Panc1 (cell line): Measurements from ENCODE around the gene FDXACB1. TPM values are rescaled to one million over a fixed set of nuclear protein-coding genes. Genes with fewer than 3 reads are reported as not detected.

Experiments
- ATAC-seq: fragments of 200-7000 bp; cut with Tn5 transposase; 2 replicates; pipeline ENCODE4 v1.9.1; 2020; ENCODE audit warnings: mild to moderate bottlenecking, moderate library complexity
- BruUV-seq: library from RNA; stranded (reverse); fragments of 400-500 nt; replicated peaks from 2 replicates; lab custom pipeline; 2021; lab: Mats Ljungman, UMichigan
- CTCF ChIA-PET: fragments of 300-600 bp; sonication (Branson Sonifier 250); formaldehyde crosslinking; loops from one replicate; lab custom pipeline; 2022; ENCODE audit warnings: antibody characterized with exemption; lab: Charles Lee
- POLR2A ChIA-PET: fragments of 300-600 bp; sonication (Branson Sonifier 250); formaldehyde crosslinking; loops from one replicate; lab custom pipeline; 2022; ENCODE audit warnings: antibody characterized with exemption; lab: Charles Lee
- DNase-seq: peaks from one replicate; pipeline ENCODE4 v3.0.0-alpha.2; 2010; ENCODE audit warnings: low read depth, low spot score
- H3K27ac ChIP-seq: 2 replicates; pipeline ENCODE4 v1.5.1; 2011; ENCODE audit warnings: mild to moderate bottlenecking, low read length, inconsistent platforms
- H3K27me3 ChIP-seq: fragments of 200-500 bp; sonication (Bioruptor generic); 2 replicates; pipeline ENCODE4 v1.6.0; 2014; ENCODE audit warnings: low read length, inconsistent platforms; ENCODE audit not compliant: control insufficient read depth, insufficient read depth
- H3K36me3 ChIP-seq: fragments of 200-500 bp; sonication (Bioruptor generic); 2 replicates; pipeline ENCODE4 v1.5.1; 2014; ENCODE audit warnings: inconsistent platforms, mild to moderate bottlenecking, low read length, moderate library complexity; ENCODE audit not compliant: control insufficient read depth, insufficient read depth
- H3K4me1 ChIP-seq: 2 replicates; pipeline ENCODE4 v1.5.1; 2011; ENCODE audit warnings: inconsistent platforms, mild to moderate bottlenecking, low read length, moderate library complexity; ENCODE audit not compliant: control insufficient read depth, insufficient read depth
- H3K4me3 ChIP-seq, 2 experiments: 2 replicates each; pipeline ENCODE4 v1.5.1; 2011 to 2012; ENCODE audit warnings: low read depth in 2 of 2, low read length in 2 of 2, mild to moderate bottlenecking in 2 of 2, inconsistent platforms in 1 of 2, moderate library complexity in 1 of 2
- H3K9me3 ChIP-seq: fragments of 200-500 bp; sonication (Bioruptor generic); 2 replicates; pipeline ENCODE4 v1.5.1; 2014; ENCODE audit warnings: low read depth, mild to moderate bottlenecking, inconsistent platforms, low read length, moderate library complexity; ENCODE audit not compliant: control insufficient read depth, insufficient read depth
- POLR2AphosphoS5 ChIP-seq: IDR thresholded peaks from 2 replicates; pipeline ENCODE4 v1.6.1; 2012; ENCODE audit warnings: mild to moderate bottlenecking, low read depth, low read length, moderate library complexity
- SIN3A ChIP-seq: IDR thresholded peaks from 2 replicates; pipeline ENCODE4 v1.6.1; 2012; ENCODE audit warnings: low read depth, mild to moderate bottlenecking, low read length, moderate library complexity, borderline replicate concordance; ENCODE audit not compliant: insufficient read depth
- TCF7L2 ChIP-seq: IDR thresholded peaks from 2 replicates; pipeline ENCODE4 v1.6.1; 2011; ENCODE audit warnings: mild to moderate bottlenecking, low read depth, low read length, inconsistent platforms
- in situ Hi-C: cut with HindIII; loops from 2 replicates; pipeline ENCODE4 v1.10.0; 2016; ENCODE audit warnings: low sequenced_read_pairs, low pct_unique_long_range_greater_than_20kb
- intact Hi-C: fragments of 100-400 bp; cut with micrococcal nuclease; formaldehyde crosslinking; loops from one replicate; pipeline ENCODE4 v1.10.0; 2022; ENCODE audit not compliant: unreplicated experiment
- total RNA-seq: library from RNA; stranded (reverse); gene quantifications from one replicate; pipeline ENCODE4 v1.2.1, GENCODE V29; 2021; ENCODE audit not compliant: unreplicated experiment
- TF ChIP-seq, protein P1 (sequence below), 2 experiments: IDR thresholded peaks; 2 replicates each; pipeline ENCODE4 v1.6.1; 2011 to 2012; ENCODE audit warnings: low read depth in 2 of 2, control low read depth in 1 of 2, low read length in 1 of 2, mild to moderate bottlenecking in 1 of 2, moderate library complexity in 1 of 2; ENCODE audit not compliant: insufficient read depth in 1 of 2
- TF ChIP-seq, protein P2 (sequence below): fragments of 450-650 bp; IDR thresholded peaks from 2 replicates; pipeline ENCODE4 v1.5.1; 2017; ENCODE audit warnings: mild to moderate bottlenecking

The FDXACB1 gene
- total RNA-seq, 1 experiment from 2014 or later = 4.1 TPM

DNA sequence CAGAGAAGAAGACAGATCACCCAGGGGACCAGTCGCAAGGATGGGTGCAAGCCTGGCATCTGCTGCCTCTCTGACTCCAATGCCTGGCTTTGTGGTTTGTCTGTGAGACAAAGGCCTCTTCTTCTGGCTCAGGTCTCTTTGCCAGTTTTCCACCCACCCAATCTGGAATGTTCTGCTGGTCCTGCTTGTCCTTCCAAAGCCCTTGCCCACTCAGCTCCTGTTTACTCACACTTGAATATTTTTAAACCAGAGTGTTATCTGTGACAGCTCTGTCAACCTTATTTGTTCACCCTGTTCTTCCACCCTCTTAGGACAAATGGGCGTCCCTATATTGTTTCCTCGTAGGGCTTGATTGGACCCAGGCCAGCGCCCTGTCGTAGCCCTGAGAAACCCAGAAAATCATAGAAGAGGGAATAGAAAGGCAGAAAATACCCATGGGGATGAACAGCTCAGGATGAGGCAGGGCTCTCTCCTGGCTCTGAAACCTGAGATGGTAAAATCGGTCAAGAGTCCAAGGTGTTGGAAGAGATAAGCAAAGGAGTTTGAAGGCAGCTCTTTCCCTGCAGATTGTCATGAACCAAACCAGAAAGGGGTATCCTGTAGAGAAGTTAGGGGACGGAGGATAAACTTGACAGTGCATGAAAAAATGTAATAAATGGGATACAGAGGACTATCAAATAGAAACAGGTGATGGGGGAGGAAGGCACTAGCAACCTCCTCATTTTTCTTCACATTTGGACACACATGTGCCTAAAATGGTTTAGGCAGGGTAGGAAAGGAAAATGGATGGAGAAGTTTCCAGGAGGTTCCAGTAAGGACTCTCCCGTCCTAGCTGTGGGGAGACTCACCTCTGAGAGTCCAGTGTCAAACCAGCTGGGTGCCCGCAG, 32.0 kb upstream of the FDXACB1 start:
- Histone ChIP-seq H3K36me3 (no peaks in the 10 kb centered on the region), H3K27ac (no peak overlapping the region), H3K4me1 (peaks cover 8% of the 10 kb centered on the region), H3K4me3 (no peak overlapping the region), H3K27me3 (peaks cover 12% of the 10 kb centered on the region), H3K9me3 (no peaks in the 10 kb centered on the region)
- ChIA-PET CTCF (no interaction called here), POLR2A (no interaction called here)
- no peak for DNase-seq
- TF ChIP-seq, protein P1, sequence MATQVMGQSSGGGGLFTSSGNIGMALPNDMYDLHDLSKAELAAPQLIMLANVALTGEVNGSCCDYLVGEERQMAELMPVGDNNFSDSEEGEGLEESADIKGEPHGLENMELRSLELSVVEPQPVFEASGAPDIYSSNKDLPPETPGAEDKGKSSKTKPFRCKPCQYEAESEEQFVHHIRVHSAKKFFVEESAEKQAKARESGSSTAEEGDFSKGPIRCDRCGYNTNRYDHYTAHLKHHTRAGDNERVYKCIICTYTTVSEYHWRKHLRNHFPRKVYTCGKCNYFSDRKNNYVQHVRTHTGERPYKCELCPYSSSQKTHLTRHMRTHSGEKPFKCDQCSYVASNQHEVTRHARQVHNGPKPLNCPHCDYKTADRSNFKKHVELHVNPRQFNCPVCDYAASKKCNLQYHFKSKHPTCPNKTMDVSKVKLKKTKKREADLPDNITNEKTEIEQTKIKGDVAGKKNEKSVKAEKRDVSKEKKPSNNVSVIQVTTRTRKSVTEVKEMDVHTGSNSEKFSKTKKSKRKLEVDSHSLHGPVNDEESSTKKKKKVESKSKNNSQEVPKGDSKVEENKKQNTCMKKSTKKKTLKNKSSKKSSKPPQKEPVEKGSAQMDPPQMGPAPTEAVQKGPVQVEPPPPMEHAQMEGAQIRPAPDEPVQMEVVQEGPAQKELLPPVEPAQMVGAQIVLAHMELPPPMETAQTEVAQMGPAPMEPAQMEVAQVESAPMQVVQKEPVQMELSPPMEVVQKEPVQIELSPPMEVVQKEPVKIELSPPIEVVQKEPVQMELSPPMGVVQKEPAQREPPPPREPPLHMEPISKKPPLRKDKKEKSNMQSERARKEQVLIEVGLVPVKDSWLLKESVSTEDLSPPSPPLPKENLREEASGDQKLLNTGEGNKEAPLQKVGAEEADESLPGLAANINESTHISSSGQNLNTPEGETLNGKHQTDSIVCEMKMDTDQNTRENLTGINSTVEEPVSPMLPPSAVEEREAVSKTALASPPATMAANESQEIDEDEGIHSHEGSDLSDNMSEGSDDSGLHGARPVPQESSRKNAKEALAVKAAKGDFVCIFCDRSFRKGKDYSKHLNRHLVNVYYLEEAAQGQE (IDR thresholded peaks at IDR 0.05; ENCODE audit: insufficient read depth in 1 of 2, low read depth in 2 of 2, low read length in 1 of 2) = no peak
- no peak for TF ChIP-seq SIN3A
- TF ChIP-seq, protein P2, sequence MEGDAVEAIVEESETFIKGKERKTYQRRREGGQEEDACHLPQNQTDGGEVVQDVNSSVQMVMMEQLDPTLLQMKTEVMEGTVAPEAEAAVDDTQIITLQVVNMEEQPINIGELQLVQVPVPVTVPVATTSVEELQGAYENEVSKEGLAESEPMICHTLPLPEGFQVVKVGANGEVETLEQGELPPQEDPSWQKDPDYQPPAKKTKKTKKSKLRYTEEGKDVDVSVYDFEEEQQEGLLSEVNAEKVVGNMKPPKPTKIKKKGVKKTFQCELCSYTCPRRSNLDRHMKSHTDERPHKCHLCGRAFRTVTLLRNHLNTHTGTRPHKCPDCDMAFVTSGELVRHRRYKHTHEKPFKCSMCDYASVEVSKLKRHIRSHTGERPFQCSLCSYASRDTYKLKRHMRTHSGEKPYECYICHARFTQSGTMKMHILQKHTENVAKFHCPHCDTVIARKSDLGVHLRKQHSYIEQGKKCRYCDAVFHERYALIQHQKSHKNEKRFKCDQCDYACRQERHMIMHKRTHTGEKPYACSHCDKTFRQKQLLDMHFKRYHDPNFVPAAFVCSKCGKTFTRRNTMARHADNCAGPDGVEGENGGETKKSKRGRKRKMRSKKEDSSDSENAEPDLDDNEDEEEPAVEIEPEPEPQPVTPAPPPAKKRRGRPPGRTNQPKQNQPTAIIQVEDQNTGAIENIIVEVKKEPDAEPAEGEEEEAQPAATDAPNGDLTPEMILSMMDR = no peak
- no peak for TF ChIP-seq TCF7L2
- no peak for TF ChIP-seq POLR2AphosphoS5
- intact Hi-C loops = no loop called here
- in situ Hi-C loops = no loop called here
- no TSS peak for BruUV-seq
- ATAC-seq = 0 out of 2 replicates have a peak, but pooled peaks have one; percentile 5

DNA sequence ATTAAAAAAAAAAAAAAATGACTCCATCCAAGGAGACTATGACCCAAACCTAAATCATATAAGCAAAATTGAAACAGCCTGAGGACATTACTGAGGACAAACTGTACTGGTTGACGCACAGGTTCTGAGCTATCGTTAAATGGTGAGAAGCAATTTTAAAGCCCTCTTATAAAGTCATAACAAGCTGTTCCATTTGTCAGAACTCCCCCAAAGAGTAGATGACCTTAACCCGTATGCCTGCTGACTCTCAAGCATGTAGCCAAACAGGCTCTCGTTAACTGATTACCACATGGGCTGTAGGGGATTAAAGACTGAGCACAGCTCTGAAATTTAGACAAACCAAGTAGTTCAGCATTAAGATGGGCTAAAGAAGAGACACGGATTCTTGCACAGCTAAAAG, 30.4 kb upstream of the FDXACB1 start:
- CTCF ChIA-PET = interaction anchor here (0.6 to 0.7 kb wide), 3 partner anchors 44 to 64 kb away, joined by 3 to 6 read pairs (median 3); no protein-coding TSS in a partner anchor
- POLR2A ChIA-PET = no interaction called here
- intact Hi-C loops (no loop called here), in situ Hi-C loops (no loop called here)
- H3K36me3 ChIP-seq = no peaks in the 10 kb centered on the region
- no peak overlapping the region for H3K4me3 ChIP-seq
- no peak overlapping the region for H3K27ac ChIP-seq
- TF ChIP-seq, protein P2 = no peak
- TF ChIP-seq, protein P1 (IDR thresholded peaks at IDR 0.05; ENCODE audit: insufficient read depth in 1 of 2, low read depth in 2 of 2, low read length in 1 of 2) = no peak
- TF ChIP-seq TCF7L2 (no peak), SIN3A (no peak), POLR2AphosphoS5 (no peak)
- peaks cover 12% of the 10 kb centered on the region for H3K27me3 ChIP-seq
- DNase-seq (no peak), ATAC-seq (no peak)
- H3K9me3 ChIP-seq = no peaks in the 10 kb centered on the region
- no TSS peak for BruUV-seq
- H3K4me1 ChIP-seq = peaks cover 8% of the 10 kb centered on the region
